ENCODE results near the gene RBM28. TPM values are rescaled to one million over a fixed set of nuclear protein-coding genes. Genes with fewer than 3 reads are reported as not detected.

The RBM28 gene
- polyA plus RNA-seq, 2 of the 4 experiments (the other 2 are of a cell fraction): 77.3 to 79.5 TPM

- H3K4me1 ChIP-seq: no peaks in the 10 kb centered on the region
- DNase-seq (ENCODE audit: low read depth in 1 of 2, low spot score in 1 of 2): no peak
- H3K4me3 ChIP-seq: no peak overlapping the region
- no peak overlapping the region for H3K4me2 ChIP-seq
- TF ChIP-seq HOXA7 (CRISPR knock-in tag; IDR thresholded peaks at IDR 0.05) (no peak), HOXB5 (CRISPR knock-in tag; IDR thresholded peaks at IDR 0.05) (no peak), MAFK (IDR thresholded peaks at IDR 0.05; ENCODE audit: partially characterized antibody) (peak; percentile 8), HES2 (IDR thresholded peaks at IDR 0.05) (no peak), CHD2 (IDR thresholded peaks at IDR 0.05; ENCODE audit: low read length, partially characterized antibody) (no peak), CBX8 (IDR thresholded peaks at IDR 0.05) (no peak), CEBPB (IDR thresholded peaks at IDR 0.05) (peak in 1 of 2 experiments; percentile 43; a peak in 1 of 4 replicates), GATA3 (IDR thresholded peaks at IDR 0.05; ENCODE audit: borderline replicate concordance) (no peak), E2F6 (IDR thresholded peaks at IDR 0.05; ENCODE audit: borderline replicate concordance, low read depth) (no peak), FOXS1 (CRISPR knock-in tag; IDR thresholded peaks at IDR 0.05) (no peak), PBX3 (IDR thresholded peaks at IDR 0.05) (no peak), SREBF2 (IDR thresholded peaks at IDR 0.05) (no peak), EP300 (IDR thresholded peaks at IDR 0.05) (no peak), CBX2 (IDR thresholded peaks at IDR 0.05; ENCODE audit: borderline replicate concordance, low read depth) (no peak), CHD4 (IDR thresholded peaks at IDR 0.05; ENCODE audit: borderline replicate concordance) (no peak)
- ChIA-PET POLR2A (interaction anchor here (0.8 kb wide), 1 partner anchor 22 kb away, joined by 3 read pairs; no protein-coding TSS in a partner anchor), CTCF (interaction anchor here (0.5 to 38.8 kb wide), 14 partner anchors 12 to 786 kb away, joined by 3 to 800 read pairs (median 12); partner anchors contain the start of genes PRRT4 and RBM28)
- 67% methylated on average over 4 of the region's 4 CpGs for WGBS (ENCODE audit: missing lambda C conversion rate)
- FAIRE-seq: no peak
- H3K27ac ChIP-seq: no peak overlapping the region
- no peak for ATAC-seq
- no peaks in the 10 kb centered on the region for H3K9me3 ChIP-seq
Observed at GRCh38 chr7:128385988-128386925, 42.5 kb upstream of the RBM28 start.

GRCh38 chr7:128384726-128385125, 41.0 kb upstream of the RBM28 start:
- TF ChIP-seq POLR2A (IDR thresholded peaks at IDR 0.05; ENCODE audit: low read length): no peak
- no peak for TF ChIP-seq CHD4 (IDR thresholded peaks at IDR 0.05; ENCODE audit: borderline replicate concordance)
- Histone ChIP-seq H3K4me3 (no peak overlapping the region), H3K27ac (no peak overlapping the region), H3K4me2 (no peak overlapping the region), H3K4me1 (no peaks in the 10 kb centered on the region), H3K9me3 (no peaks in the 10 kb centered on the region)
- ChIA-PET POLR2A (no interaction called here), CTCF (interaction anchor here (0.6 to 38.8 kb wide), 5 partner anchors 9 to 86 kb away, joined by 3 to 800 read pairs (median 4); partner anchors contain the start of gene RBM28)
- WGBS (ENCODE audit: missing lambda C conversion rate): 83% methylated on average over 7 of the region's 7 CpGs
- ATAC-seq: no peak
- DNase-seq (ENCODE audit: low read depth in 1 of 2, low spot score in 1 of 2): no peak
- no peak for FAIRE-seq

- POLR2A ChIA-PET: interaction anchor here (1.2 kb wide), 1 partner anchor 40 kb away, joined by 3 read pairs; the partner anchor contains the start of gene RBM28
- Histone ChIP-seq H3K9me3 (no peaks in the 10 kb centered on the region), H3K4me3 (no peak overlapping the region), H3K27ac (no peak overlapping the region), H3K4me2 (no peak overlapping the region), H3K4me1 (no peaks in the 10 kb centered on the region)
- FAIRE-seq (no peak), DNase-seq (ENCODE audit: low read depth in 1 of 2, low spot score in 1 of 2) (no peak), ATAC-seq (peak; percentile 6 to 24; a peak in 3 of 6 replicates)
- 52% methylated on average over 3 of the region's 3 CpGs for WGBS (ENCODE audit: missing lambda C conversion rate)
- no peak for TF ChIP-seq CTCF (IDR thresholded peaks at IDR 0.05)
- no peak for TF ChIP-seq RAD21 (conservative IDR thresholded peaks at IDR 0.05 in 1 of 2, IDR thresholded peaks at IDR 0.05 in 1 of 2)
- TF ChIP-seq FOXS1 (CRISPR knock-in tag; IDR thresholded peaks at IDR 0.05): no peak
- no peak for TF ChIP-seq PBX3 (IDR thresholded peaks at IDR 0.05)
- TF ChIP-seq POLR2A (IDR thresholded peaks at IDR 0.05; ENCODE audit: low read length): no peak
- no peak for TF ChIP-seq CBX8 (IDR thresholded peaks at IDR 0.05)
- no peak for TF ChIP-seq EHF (CRISPR knock-in tag; IDR thresholded peaks at IDR 0.05)
- TF ChIP-seq MAFK (IDR thresholded peaks at IDR 0.05; ENCODE audit: partially characterized antibody): no peak
- TF ChIP-seq SMC3 (IDR thresholded peaks at IDR 0.05): no peak
- no peak for TF ChIP-seq ZSCAN20 (CRISPR knock-in tag; IDR thresholded peaks at IDR 0.05)
- no peak for TF ChIP-seq RNF2 (IDR thresholded peaks at IDR 0.05; ENCODE audit: borderline replicate concordance, low read depth)
- no peak for TF ChIP-seq CBX2 (IDR thresholded peaks at IDR 0.05; ENCODE audit: borderline replicate concordance, low read depth)
- TF ChIP-seq HOXA7 (CRISPR knock-in tag; IDR thresholded peaks at IDR 0.05): no peak
- no peak for TF ChIP-seq MYC (IDR thresholded peaks at IDR 0.05; ENCODE audit: borderline replicate concordance, low read length)
- no peak for TF ChIP-seq HOXB13 (CRISPR knock-in tag; IDR thresholded peaks at IDR 0.05; ENCODE audit: low read depth)
- no peak for TF ChIP-seq HDAC2 (IDR thresholded peaks at IDR 0.05)
- no peak for TF ChIP-seq GATA3 (IDR thresholded peaks at IDR 0.05; ENCODE audit: borderline replicate concordance)
- TF ChIP-seq RFX5 (IDR thresholded peaks at IDR 0.05): no peak
- no peak for TF ChIP-seq PHF8 (IDR thresholded peaks at IDR 0.05; ENCODE audit: borderline replicate concordance, low read depth)
- CTCF ChIA-PET: interaction anchor here (1.1 to 38.8 kb wide), 4 partner anchors 8 to 42 kb away, joined by 4 to 800 read pairs (median 156); partner anchors contain the start of gene RBM28
Observed at GRCh38 chr7:128383776-128384175, 40.1 kb upstream of the RBM28 start.

All from A549 (cell line).